Subcutaneous adipose tissue (tissue), 4 donors: ENCODE results near the gene CEP63. TPM values are rescaled to one million over a fixed set of nuclear protein-coding genes. Genes with fewer than 3 reads are reported as not detected.

Source experiments
- total RNA-seq, 4 donors: library from RNA; depleted of rRNA; stranded (reverse); fragments of >200 nt; gene quantifications; one replicate each; pipeline ENCODE4 v1.1.0, GENCODE V29; 2016
- TF ChIP-seq, protein P1 (sequence below): fragments of 450-650 bp; IDR thresholded peaks from one replicate; pipeline ENCODE4 v1.5.1; 2016; ENCODE audit warnings: low read depth, mild to moderate bottlenecking, control low read depth, antibody characterized with exemption, moderate library complexity

Gene CEP63
- total RNA-seq, 4 donors from 2014 or later, result 19.9 to 39.2 (median 34.7) TPM

DNA sequence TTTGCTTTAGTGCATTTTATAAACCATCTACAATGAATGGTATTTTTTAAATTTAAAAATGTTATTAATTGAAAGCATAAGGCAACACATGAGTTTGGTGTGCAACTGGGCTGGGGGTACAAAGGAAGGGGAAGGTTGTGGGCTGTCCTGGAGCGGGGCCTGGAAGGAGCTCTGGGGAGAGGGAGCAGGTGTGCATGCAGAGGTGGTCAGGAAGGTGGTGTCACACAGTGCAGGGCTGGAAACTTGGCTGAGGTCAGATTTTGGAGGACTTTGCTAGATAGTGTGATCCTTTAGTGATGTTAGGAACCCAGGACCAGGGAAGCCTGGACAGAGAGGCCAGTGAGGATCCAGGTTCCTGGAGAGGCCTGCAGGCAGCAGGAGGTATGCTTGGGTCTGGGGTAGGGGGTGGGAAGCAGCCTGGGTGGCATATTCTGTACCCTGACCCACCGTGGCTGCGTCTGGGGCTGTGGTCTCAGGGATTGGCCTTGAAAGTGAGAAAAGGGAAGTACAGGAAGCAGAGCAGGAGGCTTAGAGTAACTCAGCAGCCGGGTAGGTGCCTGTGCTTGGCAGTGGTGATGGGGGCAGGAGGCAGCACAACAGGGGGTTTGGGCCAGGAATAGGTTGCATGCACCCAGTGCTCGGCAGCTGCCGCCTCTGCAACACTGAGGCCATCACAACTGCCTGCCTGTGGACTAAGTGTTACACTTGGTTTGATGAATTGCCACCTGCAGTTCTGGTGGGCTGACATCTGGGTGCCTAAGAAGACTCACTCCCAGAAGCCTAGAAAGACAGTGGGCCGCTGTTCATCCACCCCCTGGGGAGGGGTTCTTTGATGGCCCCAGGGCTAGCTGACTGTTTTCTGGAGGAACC lies 132.0 kb downstream of the CEP63 start:
- TF ChIP-seq, protein P1, sequence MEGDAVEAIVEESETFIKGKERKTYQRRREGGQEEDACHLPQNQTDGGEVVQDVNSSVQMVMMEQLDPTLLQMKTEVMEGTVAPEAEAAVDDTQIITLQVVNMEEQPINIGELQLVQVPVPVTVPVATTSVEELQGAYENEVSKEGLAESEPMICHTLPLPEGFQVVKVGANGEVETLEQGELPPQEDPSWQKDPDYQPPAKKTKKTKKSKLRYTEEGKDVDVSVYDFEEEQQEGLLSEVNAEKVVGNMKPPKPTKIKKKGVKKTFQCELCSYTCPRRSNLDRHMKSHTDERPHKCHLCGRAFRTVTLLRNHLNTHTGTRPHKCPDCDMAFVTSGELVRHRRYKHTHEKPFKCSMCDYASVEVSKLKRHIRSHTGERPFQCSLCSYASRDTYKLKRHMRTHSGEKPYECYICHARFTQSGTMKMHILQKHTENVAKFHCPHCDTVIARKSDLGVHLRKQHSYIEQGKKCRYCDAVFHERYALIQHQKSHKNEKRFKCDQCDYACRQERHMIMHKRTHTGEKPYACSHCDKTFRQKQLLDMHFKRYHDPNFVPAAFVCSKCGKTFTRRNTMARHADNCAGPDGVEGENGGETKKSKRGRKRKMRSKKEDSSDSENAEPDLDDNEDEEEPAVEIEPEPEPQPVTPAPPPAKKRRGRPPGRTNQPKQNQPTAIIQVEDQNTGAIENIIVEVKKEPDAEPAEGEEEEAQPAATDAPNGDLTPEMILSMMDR, result no peak

DNA sequence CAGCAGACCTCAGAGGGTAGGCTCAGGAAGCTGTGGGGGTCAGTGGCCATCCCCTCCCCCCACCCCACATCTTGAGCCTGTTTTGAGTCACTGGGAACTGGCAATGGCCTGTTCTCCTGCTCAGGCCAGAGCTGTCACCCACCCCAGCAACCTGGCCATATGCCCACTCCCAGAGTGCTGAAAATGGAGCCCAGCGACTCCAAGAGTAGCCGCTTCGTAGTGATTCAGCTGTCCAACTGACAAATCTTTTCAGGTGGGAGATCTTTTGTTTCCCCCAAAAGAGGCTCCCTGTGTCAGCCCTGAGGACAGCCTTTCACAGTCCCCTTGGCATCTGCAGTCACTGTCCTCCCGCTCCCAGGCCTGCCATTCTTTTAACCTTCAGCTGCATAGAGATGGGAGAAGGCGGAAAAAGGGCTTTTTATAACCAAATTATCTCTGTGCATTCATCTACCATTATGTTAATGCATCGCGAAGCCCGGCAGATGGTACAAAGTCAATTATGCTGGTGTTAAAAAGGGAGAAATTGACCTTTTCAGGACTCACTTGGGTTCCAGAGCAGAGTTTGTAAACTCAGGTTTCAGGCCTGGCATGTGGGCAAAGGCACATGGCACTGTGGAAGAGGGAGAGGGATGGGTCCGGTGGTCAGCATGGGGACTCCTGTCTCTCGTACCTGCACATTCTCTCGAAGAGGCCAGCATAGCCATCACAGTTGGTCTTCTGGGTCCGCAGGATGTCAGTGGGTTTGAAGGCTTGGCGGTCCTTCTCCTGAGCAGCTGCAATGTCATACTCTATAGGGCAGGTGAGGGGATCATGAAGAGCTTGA lies 132.8 kb downstream of the CEP63 start:
- TF ChIP-seq, protein P1, result no peak

DNA sequence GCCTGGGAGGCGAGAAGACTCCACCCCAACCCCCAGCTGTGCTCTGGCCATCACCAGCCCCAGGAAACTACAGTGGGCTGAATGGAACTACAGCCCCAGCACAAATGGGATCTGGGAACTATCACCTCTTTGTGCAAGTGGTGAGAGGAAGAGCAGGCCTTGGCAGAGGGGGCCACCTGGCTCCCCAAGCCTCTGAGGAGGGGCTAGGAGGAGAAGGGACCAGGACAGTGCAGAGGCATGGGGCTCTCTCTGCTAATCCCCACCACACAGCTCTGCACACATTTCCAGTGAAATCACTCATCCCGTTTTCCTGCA lies 133.4 kb downstream of the CEP63 start:
- TF ChIP-seq, protein P1, result no peak

DNA sequence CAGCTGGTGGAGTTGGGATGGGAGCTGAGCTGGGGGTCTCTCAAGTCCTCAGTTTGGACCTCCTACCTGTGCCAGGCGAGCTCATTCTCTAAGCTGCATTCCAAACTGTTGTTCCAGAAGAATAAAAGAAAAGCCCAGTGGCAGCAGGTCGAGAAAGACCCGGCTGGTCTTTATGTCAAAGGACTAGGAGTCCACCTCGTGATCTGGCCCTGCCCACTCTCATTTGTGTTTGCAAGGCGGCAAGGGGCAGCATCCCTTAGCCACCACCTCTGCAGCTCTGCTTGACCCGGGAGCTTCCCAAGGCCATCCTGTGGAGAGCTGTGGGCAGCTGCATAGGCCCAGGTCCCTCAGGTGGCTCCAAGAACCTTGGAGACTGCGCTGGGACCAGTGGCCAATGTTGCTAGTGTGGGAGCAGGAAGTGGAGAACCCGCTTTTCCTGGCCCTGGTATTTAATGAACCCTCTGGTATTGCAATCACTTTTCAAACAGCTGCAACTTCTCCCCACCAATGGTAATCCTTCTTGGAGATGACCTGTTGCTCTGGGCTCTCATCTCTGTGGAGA lies 134.1 kb downstream of the CEP63 start:
- TF ChIP-seq, protein P1, result no peak

DNA sequence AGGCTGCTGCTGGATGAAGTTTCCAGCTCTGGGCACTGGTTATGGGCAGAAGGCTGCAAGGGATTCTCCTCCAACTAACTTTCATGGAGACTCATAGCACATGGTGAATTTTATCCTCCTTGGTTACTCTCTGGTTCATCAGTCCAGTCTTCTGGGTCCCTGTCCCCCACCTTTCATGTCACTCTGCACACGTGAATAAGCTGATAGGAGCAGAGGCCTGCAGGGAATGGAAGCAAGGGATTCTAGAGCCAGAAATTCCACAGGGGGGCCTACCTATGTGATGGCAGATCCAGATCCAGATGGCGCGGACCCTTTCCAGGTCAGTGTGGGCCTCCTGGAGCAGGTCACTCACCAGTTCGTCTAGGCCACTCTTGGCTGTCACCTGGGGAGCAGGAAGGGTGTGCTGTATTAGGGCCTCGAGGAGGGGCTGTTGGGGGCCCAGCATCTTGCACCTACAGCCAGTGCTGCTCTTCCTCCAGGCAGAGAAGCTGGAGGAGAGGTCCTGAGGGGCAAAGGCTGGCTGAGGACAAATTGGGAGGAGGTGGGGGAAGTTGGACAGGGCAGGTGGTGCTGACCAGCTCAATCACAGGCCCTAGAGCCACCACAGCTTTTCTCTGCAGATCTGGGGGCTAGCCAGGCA lies 134.7 kb downstream of the CEP63 start:
- TF ChIP-seq, protein P1, result no peak

DNA sequence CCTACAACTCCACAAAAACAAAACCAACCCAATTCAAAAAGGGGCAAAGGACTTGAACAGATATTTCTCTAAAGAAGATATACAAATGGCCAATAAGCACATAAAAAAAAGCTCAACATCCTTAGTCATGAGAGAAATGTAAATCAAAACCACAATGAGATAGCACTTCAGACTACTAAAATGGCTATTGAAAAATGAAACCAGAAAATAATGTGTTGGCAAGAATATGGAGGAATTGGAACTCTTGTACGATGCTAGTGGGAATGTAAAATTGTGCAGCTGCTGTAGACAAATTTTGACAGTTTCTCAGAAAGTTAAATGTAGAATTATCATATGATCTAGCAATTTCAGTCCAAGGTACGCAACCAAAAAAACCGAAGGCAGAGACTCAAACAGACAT lies 136.0 kb downstream of the CEP63 start:
- TF ChIP-seq, protein P1, result no peak
